ENCODE data around the gene UBASH3B. TPM values are rescaled to one million over a fixed set of nuclear protein-coding genes. Genes with fewer than 3 reads are reported as not detected.
A peak's percentile ranks its signal among the peaks of the same experiment; 100 is the strongest.
"Not testable (repeated sequence)": the region's sequence is repeated elsewhere in the genome, so short reads cannot be mapped to it uniquely, and the experiment has no call there.

The UBASH3B gene
- total RNA-seq, 2 experiments from 2014 or later: 54.7 to 73.0 TPM

DNA sequence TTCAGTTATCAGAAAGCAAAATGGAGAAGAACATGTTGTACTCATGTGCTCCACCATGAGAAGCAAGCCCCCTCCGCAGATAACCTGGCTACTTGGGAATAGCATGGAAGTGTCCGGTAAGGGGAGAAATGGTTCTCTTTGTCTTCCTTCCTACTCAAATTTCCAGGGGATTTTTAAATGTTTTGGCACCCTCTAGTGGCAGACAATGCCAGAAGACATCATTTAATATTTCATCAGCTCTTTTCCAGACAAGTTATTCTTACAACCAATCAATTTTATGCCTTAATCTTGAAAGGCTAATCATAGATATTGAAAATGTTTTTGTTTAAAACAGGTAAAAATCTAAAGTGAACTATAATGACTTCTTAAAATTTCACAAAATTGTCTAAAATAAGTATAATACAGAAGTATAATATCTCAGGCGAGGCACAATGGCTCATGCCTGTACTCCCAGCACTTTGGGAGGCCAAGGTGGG, 198.5 kb downstream of the UBASH3B start:
- no peak overlapping the region for H3K27ac ChIP-seq (ENCODE audit: low read depth, low read length, poor library complexity, severe bottlenecking)
- POLR2A ChIA-PET: interaction anchor here (0.6 to 3.2 kb wide), 3 partner anchors 223 to 327 kb away, joined by 3 to 10 read pairs (median 7); no protein-coding TSS in a partner anchor
- TF ChIP-seq EZH2phosphoT487 (IDR thresholded peaks at IDR 0.05; ENCODE audit: borderline replicate concordance, low read depth, low read length): no peak
- TF ChIP-seq, protein P1, sequence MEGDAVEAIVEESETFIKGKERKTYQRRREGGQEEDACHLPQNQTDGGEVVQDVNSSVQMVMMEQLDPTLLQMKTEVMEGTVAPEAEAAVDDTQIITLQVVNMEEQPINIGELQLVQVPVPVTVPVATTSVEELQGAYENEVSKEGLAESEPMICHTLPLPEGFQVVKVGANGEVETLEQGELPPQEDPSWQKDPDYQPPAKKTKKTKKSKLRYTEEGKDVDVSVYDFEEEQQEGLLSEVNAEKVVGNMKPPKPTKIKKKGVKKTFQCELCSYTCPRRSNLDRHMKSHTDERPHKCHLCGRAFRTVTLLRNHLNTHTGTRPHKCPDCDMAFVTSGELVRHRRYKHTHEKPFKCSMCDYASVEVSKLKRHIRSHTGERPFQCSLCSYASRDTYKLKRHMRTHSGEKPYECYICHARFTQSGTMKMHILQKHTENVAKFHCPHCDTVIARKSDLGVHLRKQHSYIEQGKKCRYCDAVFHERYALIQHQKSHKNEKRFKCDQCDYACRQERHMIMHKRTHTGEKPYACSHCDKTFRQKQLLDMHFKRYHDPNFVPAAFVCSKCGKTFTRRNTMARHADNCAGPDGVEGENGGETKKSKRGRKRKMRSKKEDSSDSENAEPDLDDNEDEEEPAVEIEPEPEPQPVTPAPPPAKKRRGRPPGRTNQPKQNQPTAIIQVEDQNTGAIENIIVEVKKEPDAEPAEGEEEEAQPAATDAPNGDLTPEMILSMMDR (conservative IDR thresholded peaks at IDR 0.05; ENCODE audit: low read length): peak; percentile 97
- H3K4me3 ChIP-seq (ENCODE audit: low read depth, low read length, poor library complexity, severe bottlenecking): no peak overlapping the region
- peaks cover 15% of the 10 kb centered on the region for H3K4me1 ChIP-seq (ENCODE audit: insufficient read depth, low read length, poor library complexity, severe bottlenecking)
- H3K36me3 ChIP-seq (ENCODE audit: insufficient read depth, low read length): no peaks in the 10 kb centered on the region
- no peak overlapping the region for H3K4me2 ChIP-seq (ENCODE audit: low read length)
- CTCF ChIA-PET (ENCODE audit: unreplicated experiment): interaction anchor here (0.8 to 2.5 kb wide), 3 partner anchors 82 to 225 kb away, joined by 3 to 14 read pairs (median 4); no protein-coding TSS in a partner anchor
- no peaks in the 10 kb centered on the region for H4K20me1 ChIP-seq (ENCODE audit: insufficient read depth, low read length)
- DNase-seq (ENCODE audit: low spot score): peak; percentile 74
- no peaks in the 10 kb centered on the region for H3K9me3 ChIP-seq (ENCODE audit: low read length)
- no TSS peak for BruUV-seq (replicated peaks)
- no peak overlapping the region for H2AFZ ChIP-seq (ENCODE audit: low read length)
- H3K79me2 ChIP-seq (ENCODE audit: insufficient read depth, low read depth, low read length): no peaks in the 10 kb centered on the region
- intact Hi-C loops (cut with micrococcal nuclease; ENCODE audit: unreplicated experiment): loop anchor here (1.0 to 2.0 kb wide), 4 partner anchors 58 to 274 kb away; no protein-coding TSS in a partner anchor
- H3K9me2 ChIP-seq (ENCODE audit: insufficient read depth, low read length): no peaks in the 10 kb centered on the region

DNA sequence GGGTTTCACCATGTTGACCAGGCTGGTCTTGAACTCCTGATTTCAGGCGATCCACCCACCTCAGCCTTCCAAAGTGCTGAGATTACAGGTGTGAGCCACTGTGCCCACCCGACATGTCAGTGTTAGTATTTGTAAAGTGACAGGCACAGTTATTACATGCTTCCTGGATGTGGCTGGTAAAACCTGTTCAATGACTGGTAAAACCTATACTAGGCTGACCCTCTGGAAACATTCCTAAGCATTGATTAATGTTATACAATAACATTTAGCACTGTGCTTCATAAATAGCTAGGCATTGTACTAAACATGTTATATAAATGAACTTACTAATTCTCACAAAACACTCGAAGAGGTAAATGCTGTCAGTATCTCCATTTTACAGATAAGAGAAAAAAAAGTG, 206.1 kb downstream of the UBASH3B start:
- no peak overlapping the region for H3K4me3 ChIP-seq (ENCODE audit: low read depth, low read length, poor library complexity, severe bottlenecking)
- H3K9me2 ChIP-seq (ENCODE audit: insufficient read depth, low read length): no peaks in the 10 kb centered on the region
- no peaks in the 10 kb centered on the region for H3K79me2 ChIP-seq (ENCODE audit: insufficient read depth, low read depth, low read length)
- H3K4me1 ChIP-seq (ENCODE audit: insufficient read depth, low read length, poor library complexity, severe bottlenecking): no peaks in the 10 kb centered on the region
- intact Hi-C loops (cut with micrococcal nuclease; ENCODE audit: unreplicated experiment): loop anchor here (2.0 kb wide), 1 partner anchor 161 kb away; no protein-coding TSS in a partner anchor
- no peaks in the 10 kb centered on the region for H3K9me3 ChIP-seq (ENCODE audit: low read length)
- H3K4me2 ChIP-seq (ENCODE audit: low read length): no peak overlapping the region
- H2AFZ ChIP-seq (ENCODE audit: low read length): no peak overlapping the region
- ChIA-PET POLR2A (no interaction called here), CTCF (ENCODE audit: unreplicated experiment) (no interaction called here)
- no peak overlapping the region for H3K27ac ChIP-seq (ENCODE audit: low read depth, low read length, poor library complexity, severe bottlenecking)
- H3K36me3 ChIP-seq (ENCODE audit: insufficient read depth, low read length): no peaks in the 10 kb centered on the region
- no peaks in the 10 kb centered on the region for H4K20me1 ChIP-seq (ENCODE audit: insufficient read depth, low read length)
- TF ChIP-seq, protein P1 (conservative IDR thresholded peaks at IDR 0.05; ENCODE audit: low read length): no peak
- no peak for TF ChIP-seq EZH2phosphoT487 (IDR thresholded peaks at IDR 0.05; ENCODE audit: borderline replicate concordance, low read depth, low read length)
- no peak for DNase-seq (ENCODE audit: low spot score)
- no TSS peak for BruUV-seq (replicated peaks)

DNA sequence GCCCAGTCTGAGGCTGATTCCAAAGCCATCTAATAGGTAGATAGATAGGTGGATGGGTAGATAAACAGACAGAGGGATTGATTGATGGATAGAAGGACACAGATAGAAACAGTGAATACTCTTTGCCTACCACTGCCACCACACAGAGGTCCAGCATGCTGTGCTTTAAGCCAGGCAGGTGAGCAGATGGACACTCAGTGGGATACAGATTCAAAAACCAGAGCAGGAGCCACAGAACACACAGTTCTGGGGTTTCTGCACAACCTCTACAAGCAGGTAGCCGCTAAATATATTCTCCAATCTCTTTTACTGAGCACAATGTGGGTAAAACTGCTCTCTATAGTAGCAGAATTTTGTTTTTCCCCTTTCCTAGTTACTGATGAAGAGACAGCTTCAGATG, 206.6 kb downstream of the UBASH3B start:
- no peak for TF ChIP-seq EZH2phosphoT487 (IDR thresholded peaks at IDR 0.05; ENCODE audit: borderline replicate concordance, low read depth, low read length)
- TF ChIP-seq, protein P1 (conservative IDR thresholded peaks at IDR 0.05; ENCODE audit: low read length): no peak

DNA sequence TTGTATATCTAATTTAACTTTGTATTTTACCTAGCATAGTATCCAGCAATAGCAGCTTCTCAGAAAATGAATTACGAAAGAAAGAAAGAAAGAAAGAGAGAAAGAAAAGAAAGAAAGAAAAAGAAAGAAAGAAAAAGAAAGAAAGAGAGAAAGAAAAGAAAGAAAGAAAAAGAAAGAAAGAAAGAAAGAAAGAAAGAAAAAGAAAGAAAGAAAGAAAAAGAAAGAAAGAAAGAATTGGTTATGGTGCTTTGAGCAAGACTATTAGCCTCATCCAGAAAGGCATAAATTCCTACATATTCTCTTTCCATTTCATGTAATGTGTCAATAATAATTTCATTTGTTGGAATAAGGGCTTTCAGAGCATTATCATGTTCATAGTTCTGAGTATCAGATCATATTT, 207.6 kb downstream of the UBASH3B start:
- not testable (repeated sequence) for H3K27ac ChIP-seq (ENCODE audit: low read depth, low read length, poor library complexity, severe bottlenecking); H4K20me1 ChIP-seq (ENCODE audit: insufficient read depth, low read length); H3K9me3 ChIP-seq (ENCODE audit: low read length); H2AFZ ChIP-seq (ENCODE audit: low read length); H3K36me3 ChIP-seq (ENCODE audit: insufficient read depth, low read length); DNase-seq (ENCODE audit: low spot score); H3K79me2 ChIP-seq (ENCODE audit: insufficient read depth, low read depth, low read length); H3K4me2 ChIP-seq (ENCODE audit: low read length); H3K9me2 ChIP-seq (ENCODE audit: insufficient read depth, low read length); BruUV-seq (replicated peaks); H3K4me1 ChIP-seq (ENCODE audit: insufficient read depth, low read length, poor library complexity, severe bottlenecking); H3K4me3 ChIP-seq (ENCODE audit: low read depth, low read length, poor library complexity, severe bottlenecking)
- CTCF ChIA-PET (ENCODE audit: unreplicated experiment): interaction anchor here (0.6 kb wide), 1 partner anchor 158 kb away, joined by 3 read pairs; no protein-coding TSS in a partner anchor
- POLR2A ChIA-PET: interaction anchor here (0.6 kb wide), 1 partner anchor 88 kb away, joined by 8 read pairs; no protein-coding TSS in a partner anchor
- intact Hi-C loops (cut with micrococcal nuclease; ENCODE audit: unreplicated experiment): loop anchor here (1.0 to 2.0 kb wide), 2 partner anchors 160 to 191 kb away; no protein-coding TSS in a partner anchor

More for the DNA sequence above, 206.6 kb downstream of the UBASH3B start:
- no peaks in the 10 kb centered on the region for H3K9me3 ChIP-seq (ENCODE audit: low read length)
- no TSS peak for BruUV-seq (replicated peaks)
- no peaks in the 10 kb centered on the region for H4K20me1 ChIP-seq (ENCODE audit: insufficient read depth, low read length)
- H3K36me3 ChIP-seq (ENCODE audit: insufficient read depth, low read length): no peaks in the 10 kb centered on the region
- no peaks in the 10 kb centered on the region for H3K4me1 ChIP-seq (ENCODE audit: insufficient read depth, low read length, poor library complexity, severe bottlenecking)
- H3K4me2 ChIP-seq (ENCODE audit: low read length): no peak overlapping the region
- no peak overlapping the region for H3K4me3 ChIP-seq (ENCODE audit: low read depth, low read length, poor library complexity, severe bottlenecking)
- no peaks in the 10 kb centered on the region for H3K79me2 ChIP-seq (ENCODE audit: insufficient read depth, low read depth, low read length)
- no peak overlapping the region for H2AFZ ChIP-seq (ENCODE audit: low read length)
- no peak overlapping the region for H3K27ac ChIP-seq (ENCODE audit: low read depth, low read length, poor library complexity, severe bottlenecking)
- no peaks in the 10 kb centered on the region for H3K9me2 ChIP-seq (ENCODE audit: insufficient read depth, low read length)
- intact Hi-C loops (cut with micrococcal nuclease; ENCODE audit: unreplicated experiment): loop anchor here (2.0 kb wide), 1 partner anchor 161 kb away; no protein-coding TSS in a partner anchor
- POLR2A ChIA-PET: interaction anchor here (0.6 kb wide), 1 partner anchor 719 kb away, joined by 3 read pairs; no protein-coding TSS in a partner anchor
- no peak for DNase-seq (ENCODE audit: low spot score)
- CTCF ChIA-PET (ENCODE audit: unreplicated experiment): interaction anchor here (0.6 kb wide), 1 partner anchor 159 kb away, joined by 3 read pairs; no protein-coding TSS in a partner anchor

Data from OCI-LY7 (cell line).